HG03378 (cell line): ENCODE results near the gene SLC35F2.
"Not testable (repeated sequence)": the region's sequence is repeated elsewhere in the genome, so short reads cannot be mapped to it uniquely, and the experiment has no call there.

ENCODE experiments used
- ATAC-seq: cut with Tn5 transposase; IDR thresholded peaks from one replicate; pipeline ENCODE4 v1.9.1; 2021; ENCODE audit warnings: mild to moderate bottlenecking, moderate library complexity; ENCODE audit not compliant: unreplicated experiment

The SLC35F2 gene

GRCh38 chr11:107791343-107792048 lies 67.1 kb downstream of the SLC35F2 start:
- ATAC-seq = no peak

- no peak for ATAC-seq
These were observed 68.8 kb downstream of the SLC35F2 start for GRCh38 chr11:107789767-107790166.

GRCh38 chr11:107787733-107788132 lies 70.9 kb downstream of the SLC35F2 start:
- ATAC-seq = no peak

- ATAC-seq = no peak
These were observed 73.2 kb downstream of the SLC35F2 start for GRCh38 chr11:107785401-107785800.

- ATAC-seq = no peak
These were observed 75.5 kb downstream of the SLC35F2 start for GRCh38 chr11:107783121-107783520.

- no peak for ATAC-seq
These were observed 77.8 kb downstream of the SLC35F2 start for GRCh38 chr11:107780775-107781174.

GRCh38 chr11:107780136-107780535 lies 78.5 kb downstream of the SLC35F2 start:
- ATAC-seq = no peak

GRCh38 chr11:107778839-107779517 lies 79.6 kb downstream of the SLC35F2 start:
- no peak for ATAC-seq

- ATAC-seq = peak; percentile 70
These were observed 81.5 kb downstream of the SLC35F2 start for GRCh38 chr11:107777110-107777509.

GRCh38 chr11:107776062-107776461 lies 82.5 kb downstream of the SLC35F2 start:
- ATAC-seq = no peak

- no peak for ATAC-seq
These were observed 88.0 kb downstream of the SLC35F2 start for GRCh38 chr11:107770551-107770951.

GRCh38 chr11:107769189-107769588 lies 89.4 kb downstream of the SLC35F2 start:
- ATAC-seq = no peak

- not testable (repeated sequence) for ATAC-seq
These were observed 99.8 kb downstream of the SLC35F2 start for GRCh38 chr11:107758719-107759355.

GRCh38 chr11:107757661-107758060 lies 100.9 kb downstream of the SLC35F2 start:
- no peak for ATAC-seq

GRCh38 chr11:107756553-107756952 lies 102.0 kb downstream of the SLC35F2 start:
- no peak for ATAC-seq

GRCh38 chr11:107752949-107753822 lies 105.4 kb downstream of the SLC35F2 start:
- no peak for ATAC-seq

GRCh38 chr11:107752508-107752907 lies 106.1 kb downstream of the SLC35F2 start:
- ATAC-seq = no peak

- no peak for ATAC-seq
These were observed 107.5 kb downstream of the SLC35F2 start for GRCh38 chr11:107751082-107751481.

GRCh38 chr11:107750313-107750712 lies 108.3 kb downstream of the SLC35F2 start:
- no peak for ATAC-seq

GRCh38 chr11:107747622-107748021 lies 111.0 kb downstream of the SLC35F2 start:
- ATAC-seq = no peak

GRCh38 chr11:107744736-107745135 lies 113.9 kb downstream of the SLC35F2 start:
- ATAC-seq = no peak
